ENCODE measurements around the gene TBL3.

- no peak for TF ChIP-seq POLR2A (IDR thresholded peaks at IDR 0.05; ENCODE audit: low read depth, low read length)
- no peak for TF ChIP-seq POLR2AphosphoS5 (IDR thresholded peaks at IDR 0.05; ENCODE audit: low read depth, low read length)
These were observed 33.5 kb upstream of the TBL3 start for GRCh38 chr16:1938316-1938715.
